Activated naive CD4-positive, alpha-beta T cell treated with Interleukin-2 at 50 U/mL for 16 hours (primary cell): ENCODE data around the gene EHD4.

Experiments used
- DNase-seq: peaks from one replicate; pipeline ENCODE4 v3.0.0-alpha.2; 2020

The EHD4 gene

GRCh38 chr15:41915255-41915994 is 56.9 kb downstream of the EHD4 start:
- no peak for DNase-seq

GRCh38 chr15:41914411-41914810 is 57.9 kb downstream of the EHD4 start:
- no peak for DNase-seq

DNA sequence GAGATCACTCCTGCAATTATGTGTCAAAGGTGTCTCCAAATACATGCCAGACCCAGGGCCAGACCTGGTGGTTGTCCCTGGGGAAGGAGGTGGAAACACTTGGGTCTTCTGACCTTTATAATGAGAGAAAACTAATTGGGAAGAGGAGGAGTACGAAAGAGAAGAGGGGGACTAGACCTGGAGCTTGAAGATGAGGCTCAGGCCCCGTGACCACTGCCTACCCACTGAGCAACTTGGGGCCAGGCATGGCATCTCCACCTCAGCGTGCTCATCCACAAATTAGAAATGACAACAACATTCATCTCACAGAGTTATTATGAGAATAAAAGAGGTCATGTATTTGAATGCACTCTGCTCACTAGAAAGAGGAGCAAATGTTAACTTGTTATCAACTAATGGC is 59.1 kb downstream of the EHD4 start:
- DNase-seq = no peak

DNA sequence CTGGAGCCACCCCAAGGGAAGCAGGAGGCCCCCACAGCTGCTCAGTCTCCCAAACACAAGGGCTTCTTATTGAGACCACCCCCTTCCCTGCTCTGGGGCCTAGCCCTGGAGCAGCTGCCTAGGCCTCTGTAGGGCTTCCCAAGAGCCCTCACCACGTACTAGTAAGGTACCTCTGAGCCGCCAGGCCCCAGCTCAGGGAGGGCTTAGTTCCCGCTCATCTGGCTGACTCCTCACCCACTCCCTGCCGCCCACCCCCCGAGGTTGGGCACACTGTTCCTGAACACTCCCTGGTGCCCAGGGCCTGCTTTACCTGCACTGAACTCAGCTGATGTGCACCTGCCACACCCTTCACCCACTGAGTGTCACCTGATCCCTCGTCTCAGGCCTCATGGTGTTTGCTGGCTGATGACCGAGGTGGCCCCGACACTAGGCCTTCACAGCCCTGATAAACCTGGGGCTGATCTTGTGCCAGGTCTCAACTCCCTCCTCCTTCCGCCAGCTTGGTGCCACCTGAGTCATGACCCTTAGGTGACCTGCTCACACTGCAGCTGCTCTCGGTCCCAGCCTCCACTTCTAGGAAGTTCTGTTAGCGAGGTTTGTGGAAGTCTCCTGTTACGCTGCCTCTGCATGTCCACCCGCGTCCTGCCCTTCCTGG is 60.5 kb downstream of the EHD4 start:
- no peak for DNase-seq

GRCh38 chr15:41908736-41909461 is 63.5 kb downstream of the EHD4 start:
- no peak for DNase-seq

DNA sequence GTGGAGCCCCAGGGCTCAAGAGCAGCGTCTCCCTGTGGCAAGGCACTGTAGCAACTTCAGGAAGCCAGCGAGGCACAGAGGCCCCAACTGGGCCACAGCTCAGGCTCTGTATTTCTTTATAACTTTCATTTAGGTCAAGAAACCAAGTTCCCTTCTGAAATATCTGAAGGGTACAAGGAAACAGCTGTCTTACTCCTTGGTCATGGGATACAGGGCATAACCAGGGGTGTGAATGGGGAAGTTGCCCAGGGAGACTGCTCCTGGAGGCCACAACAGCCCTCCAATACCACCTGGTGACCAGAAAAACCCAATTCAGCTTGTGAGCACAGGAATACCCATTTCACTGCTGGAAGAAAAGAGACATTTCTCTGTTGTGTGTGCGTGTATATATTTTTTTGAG is 65.2 kb downstream of the EHD4 start:
- DNase-seq = no peak

DNA sequence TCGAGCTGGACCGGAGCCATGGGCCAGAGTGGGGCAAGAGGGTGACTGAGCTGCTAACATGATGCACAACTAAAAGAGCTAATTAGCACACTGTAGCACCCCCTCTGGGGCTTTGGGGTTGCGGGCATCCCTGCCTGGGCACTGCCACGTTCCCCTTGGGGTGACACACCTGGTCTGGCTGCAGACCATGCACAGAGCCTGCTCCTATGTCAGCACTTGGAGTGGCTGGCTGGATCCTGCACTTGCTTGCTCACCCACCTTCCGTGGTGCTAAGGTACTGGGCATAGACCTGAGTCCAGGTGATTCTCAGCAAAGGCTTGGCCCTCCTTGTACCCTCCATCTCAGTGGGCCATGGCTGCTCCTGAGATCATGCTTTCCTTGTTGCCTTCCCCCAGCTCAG is 65.7 kb downstream of the EHD4 start:
- DNase-seq = no peak

DNA sequence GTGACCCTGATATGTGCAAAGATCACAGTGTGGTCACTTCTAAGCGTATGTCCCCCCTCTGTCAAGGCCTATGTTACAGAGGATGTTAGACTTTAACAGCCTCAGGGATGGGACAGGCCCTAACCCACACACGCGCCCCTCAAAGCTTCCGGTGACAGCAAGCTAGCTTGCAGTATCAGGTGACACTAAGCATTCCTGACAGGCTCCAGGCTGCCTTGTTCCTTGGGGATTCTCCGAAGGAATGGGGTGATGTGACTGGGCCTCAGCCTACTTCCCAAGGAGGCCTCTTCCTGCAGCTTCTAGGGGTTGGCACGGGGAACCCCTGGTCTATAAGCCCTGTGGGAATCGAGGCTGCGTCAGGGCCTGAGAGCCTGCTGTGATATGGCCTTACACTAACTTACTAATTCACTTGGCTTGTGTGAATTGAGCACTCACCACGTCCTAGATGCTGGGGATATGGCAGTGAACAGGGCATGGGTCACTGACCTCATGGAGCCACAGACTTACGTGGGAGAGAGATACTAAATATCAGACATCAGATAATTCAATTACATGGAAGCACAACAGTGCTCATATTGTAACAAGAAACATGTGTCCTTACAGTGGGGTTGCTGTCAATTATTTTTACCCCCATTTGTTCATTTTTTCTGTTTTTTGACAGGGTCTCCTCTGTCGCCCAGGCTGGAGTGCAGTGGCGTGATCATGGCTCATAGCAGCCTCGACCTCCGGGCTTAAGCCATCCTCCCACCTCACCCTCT is 67.1 kb downstream of the EHD4 start:
- no peak for DNase-seq

DNA sequence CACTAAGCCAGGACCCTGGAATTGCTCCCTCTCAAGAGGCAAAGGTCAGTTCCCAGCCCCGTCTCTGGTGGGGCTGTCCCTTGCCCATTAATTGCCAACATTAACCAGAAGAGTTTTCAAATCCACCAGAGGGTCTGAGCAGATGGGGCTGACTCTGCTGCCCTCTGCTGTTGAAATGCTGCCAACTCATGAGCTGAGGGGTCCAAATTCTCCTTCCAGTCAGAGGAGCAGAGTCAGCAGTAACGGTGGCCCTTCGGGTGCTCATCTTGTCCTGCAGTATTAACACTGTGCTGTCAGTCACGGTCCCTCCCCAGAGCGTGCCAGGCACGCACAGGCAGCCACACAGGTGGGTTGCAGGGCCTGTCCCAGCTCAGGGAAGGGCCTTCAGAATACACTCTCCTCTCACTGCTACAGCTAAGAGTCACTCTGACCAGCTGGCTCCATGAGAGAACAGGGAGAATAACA is 67.8 kb downstream of the EHD4 start:
- DNase-seq = peak; percentile 69

DNA sequence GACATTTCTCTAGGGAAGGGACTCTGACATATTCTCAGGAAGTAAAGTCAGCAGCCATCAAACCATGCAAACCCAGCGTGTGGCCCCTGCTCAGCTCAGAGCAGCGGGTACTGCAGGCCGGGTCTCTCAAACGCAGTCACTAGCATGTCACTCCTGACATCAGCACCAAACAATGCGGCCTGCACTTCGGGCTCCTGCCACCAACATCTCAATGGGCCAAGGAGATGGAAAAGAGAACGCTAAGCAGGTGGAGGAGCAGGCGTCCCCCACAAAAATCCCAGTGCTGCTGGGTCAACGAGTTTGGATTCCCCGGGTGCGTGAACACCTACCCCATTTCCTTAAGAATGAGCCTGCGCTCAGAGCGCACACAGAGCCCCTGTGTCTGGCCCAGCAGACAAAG is 68.6 kb downstream of the EHD4 start:
- no peak for DNase-seq

DNA sequence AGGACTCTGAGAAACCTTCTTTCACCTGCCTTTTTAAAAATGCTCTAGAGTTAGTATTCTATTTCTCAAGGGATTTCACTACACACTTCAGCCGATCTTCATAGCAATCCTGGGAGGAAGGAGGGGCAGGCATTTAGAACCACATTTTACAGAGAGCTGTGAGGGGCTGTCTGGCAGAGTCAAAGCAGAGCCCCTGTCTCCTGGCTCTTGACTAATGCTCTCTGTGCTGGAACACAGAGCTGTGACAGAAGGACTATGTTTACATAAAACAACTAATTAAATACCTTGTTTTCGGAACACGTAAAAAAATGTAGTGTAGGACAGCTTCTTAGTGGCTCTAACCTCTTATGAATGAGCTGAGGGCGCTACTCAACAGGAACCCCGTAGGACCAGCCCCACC is 70.9 kb downstream of the EHD4 start:
- DNase-seq = no peak

GRCh38 chr15:41900526-41901380 is 71.6 kb downstream of the EHD4 start:
- DNase-seq = no peak

- DNase-seq = no peak
Measured at GRCh38 chr15:41899854-41900442, 72.4 kb downstream of the EHD4 start.

DNA sequence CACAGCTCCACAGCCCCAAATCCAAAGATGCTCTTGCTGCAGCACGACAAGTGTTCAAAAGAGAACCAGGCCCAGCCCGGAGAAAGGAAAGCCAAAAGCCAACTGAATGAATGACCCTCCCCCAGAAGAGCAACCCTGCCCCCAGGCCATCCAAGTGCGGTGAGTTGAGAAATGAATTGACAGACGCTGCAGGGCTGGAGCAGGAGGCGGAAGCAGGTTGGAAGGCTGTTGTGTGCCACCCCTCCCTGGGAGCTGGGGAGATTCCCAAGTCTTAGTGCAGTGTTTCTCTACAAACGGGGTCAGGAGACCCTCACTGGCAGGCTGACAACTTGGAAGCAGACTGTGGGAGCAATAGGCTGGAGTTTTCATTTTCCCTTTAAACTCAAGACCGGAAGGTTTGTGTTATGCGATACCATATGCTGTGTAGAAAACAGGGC is 75.0 kb downstream of the EHD4 start:
- no peak for DNase-seq

GRCh38 chr15:41896566-41896965 is 75.8 kb downstream of the EHD4 start:
- no peak for DNase-seq

GRCh38 chr15:41895957-41896356 is 76.4 kb downstream of the EHD4 start:
- DNase-seq = no peak

DNA sequence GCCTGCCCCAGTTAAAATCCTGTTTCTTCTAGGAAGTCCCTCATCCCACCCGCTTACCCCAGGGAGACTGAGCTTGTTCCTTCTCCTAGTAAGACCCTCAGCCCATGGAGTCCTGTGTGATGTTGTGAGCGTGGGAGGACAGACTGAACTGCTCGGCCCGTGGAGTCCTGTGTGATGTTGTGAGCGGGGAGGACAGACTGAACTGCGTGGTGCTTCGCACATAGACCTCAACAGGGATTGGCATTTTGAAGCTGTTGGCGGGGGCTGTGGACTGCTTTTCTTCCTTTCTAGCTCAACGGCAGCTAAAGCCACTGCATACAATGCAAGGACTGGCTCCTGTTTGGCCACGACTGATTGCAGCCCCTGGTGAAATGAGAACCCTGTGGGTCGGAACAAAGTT is 76.9 kb downstream of the EHD4 start:
- DNase-seq = no peak

- peak; percentile 79 for DNase-seq
Measured at GRCh38 chr15:41894791-41895463, 77.4 kb downstream of the EHD4 start.

DNA sequence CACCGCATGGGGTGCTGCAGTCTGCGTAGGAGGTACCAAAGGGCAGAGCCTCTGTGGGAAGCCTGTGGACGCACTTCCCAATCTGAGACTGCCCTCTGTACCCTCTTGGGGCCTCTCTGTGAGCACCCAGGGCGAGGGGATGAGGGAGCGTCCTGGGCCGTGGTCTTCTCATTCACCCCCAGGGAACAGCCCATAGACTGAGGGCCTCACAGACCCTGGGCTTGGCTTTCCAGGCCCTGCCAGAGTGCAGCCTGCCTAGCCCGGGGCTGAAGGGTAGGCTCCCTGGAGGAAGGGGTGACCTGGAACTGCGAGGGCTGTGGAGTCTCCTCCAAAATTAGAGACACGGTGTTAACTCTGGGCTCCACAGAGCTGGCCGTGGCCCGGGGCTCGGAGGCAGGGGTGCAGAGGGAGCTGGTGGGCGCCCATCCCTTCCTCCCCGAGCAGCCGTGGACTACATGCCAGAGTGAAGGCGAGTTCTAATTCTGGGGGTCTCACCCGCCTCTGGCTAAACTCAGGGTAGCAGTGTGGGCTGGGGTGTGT is 78.0 kb downstream of the EHD4 start:
- DNase-seq = no peak

GRCh38 chr15:41893422-41894250 is 78.7 kb downstream of the EHD4 start, which contains the start of gene SPTBN5:
TSS of gene SPTBN5 (minus strand) at chr15:41894053. CDS start at chr15:41893497, 556 bp downstream.
- DNase-seq = no peak
